RPMI7951 (cell line): ENCODE measurements around the gene ZFP36L2. TPM values are rescaled to one million over a fixed set of nuclear protein-coding genes. Genes with fewer than 3 reads are reported as not detected.

Source experiments
- DNase-seq: peaks from one replicate; pipeline ENCODE4 v3.0.0-alpha.2; 2012; ENCODE audit warnings: low read depth
- total RNA-seq: library from RNA; depleted of rRNA; stranded (reverse); fragments of >200 nt; shearing (Covaris generic); gene quantifications from 2 replicates; pipeline ENCODE4 v1.2.3, GENCODE V29; 2014

The ZFP36L2 gene
- total RNA-seq, 1 experiment from 2014 or later: 9.1 TPM

DNA sequence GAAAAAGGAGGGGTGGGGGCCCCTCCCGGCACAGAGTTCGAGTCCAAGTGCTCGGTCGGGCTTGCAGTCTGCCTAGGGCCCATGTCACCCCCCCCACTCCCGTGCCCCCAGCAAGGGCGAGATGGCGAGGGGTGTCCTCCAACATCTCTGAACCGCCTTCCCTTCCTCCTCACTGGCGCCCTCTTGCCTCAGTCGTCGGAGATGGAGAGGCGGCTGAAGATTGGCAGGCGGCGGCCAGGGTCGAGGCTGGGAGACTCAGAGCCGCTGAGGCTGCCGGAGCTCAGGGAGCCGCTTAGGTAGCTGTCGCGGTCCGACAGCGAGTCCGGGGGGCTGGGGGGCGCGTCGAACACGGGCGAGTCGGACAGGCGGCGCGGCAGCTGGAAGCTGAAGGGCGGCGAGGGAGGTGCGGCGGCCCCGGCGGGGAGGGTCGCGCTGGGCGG, 2.3 kb downstream of the ZFP36L2 start:
- DNase-seq: peak; percentile 73

- peak; percentile 67 for DNase-seq
These were observed 2.8 kb downstream of the ZFP36L2 start for GRCh38 chr2:43223521-43224001.

GRCh38 chr2:43222475-43223309, 3.7 kb downstream of the ZFP36L2 start:
- DNase-seq: peak; percentile 28

DNA sequence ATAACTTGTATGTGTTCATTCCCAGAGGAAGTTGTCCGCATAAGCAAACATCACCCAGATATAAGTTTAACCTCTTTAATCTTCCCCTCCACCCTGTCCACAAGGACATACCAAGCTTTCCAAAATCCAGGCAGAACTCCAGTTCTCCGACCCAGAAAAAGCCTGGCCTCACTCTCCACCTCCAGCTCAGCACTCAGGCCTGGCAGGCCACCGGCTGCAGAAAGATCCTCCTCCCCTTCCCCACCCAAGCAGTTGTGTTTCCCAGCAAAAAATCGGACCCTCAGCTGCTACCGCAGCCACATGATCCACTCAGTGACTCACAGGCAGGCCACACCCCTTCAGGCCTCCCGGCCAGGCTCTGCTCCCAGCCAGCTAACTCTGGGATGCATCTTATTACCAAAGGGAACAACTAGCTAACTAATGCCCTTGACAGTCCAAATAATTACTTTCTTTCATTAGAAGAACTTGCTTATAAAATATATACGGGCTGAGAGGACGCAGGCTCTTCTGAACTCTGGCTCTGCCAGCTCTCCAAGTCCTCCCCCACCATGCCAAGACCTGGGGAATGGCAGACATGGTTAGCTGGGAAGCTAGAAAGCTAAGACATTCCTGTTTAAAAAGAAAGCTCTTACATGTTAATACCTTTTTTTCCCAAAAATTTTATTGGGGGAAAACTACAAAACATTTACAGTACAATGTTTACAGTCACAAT, 4.5 kb downstream of the ZFP36L2 start:
- peak; percentile 97 for DNase-seq

- peak; percentile 96 for DNase-seq
These were observed 5.2 kb downstream of the ZFP36L2 start for GRCh38 chr2:43221124-43221762.

DNA sequence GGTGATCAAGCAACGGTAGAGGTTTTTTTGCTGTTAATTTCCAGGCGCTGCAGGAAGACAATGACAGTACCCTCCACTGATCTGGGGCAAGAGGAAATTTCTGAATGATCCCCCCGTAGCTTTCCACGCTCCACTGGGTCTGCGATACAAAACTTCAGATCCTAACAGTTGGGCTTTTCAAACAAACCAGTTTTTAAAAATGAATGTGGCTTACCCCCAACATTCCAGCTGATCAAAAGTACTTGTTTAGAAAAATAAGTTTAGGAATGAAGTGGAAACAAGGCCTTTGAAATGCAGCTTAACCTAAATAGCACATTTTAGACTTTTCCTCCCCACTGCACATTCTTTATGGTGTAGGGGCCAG, 5.7 kb downstream of the ZFP36L2 start:
- no peak for DNase-seq

GRCh38 chr2:43220229-43220751, 6.1 kb downstream of the ZFP36L2 start:
- no peak for DNase-seq

DNA sequence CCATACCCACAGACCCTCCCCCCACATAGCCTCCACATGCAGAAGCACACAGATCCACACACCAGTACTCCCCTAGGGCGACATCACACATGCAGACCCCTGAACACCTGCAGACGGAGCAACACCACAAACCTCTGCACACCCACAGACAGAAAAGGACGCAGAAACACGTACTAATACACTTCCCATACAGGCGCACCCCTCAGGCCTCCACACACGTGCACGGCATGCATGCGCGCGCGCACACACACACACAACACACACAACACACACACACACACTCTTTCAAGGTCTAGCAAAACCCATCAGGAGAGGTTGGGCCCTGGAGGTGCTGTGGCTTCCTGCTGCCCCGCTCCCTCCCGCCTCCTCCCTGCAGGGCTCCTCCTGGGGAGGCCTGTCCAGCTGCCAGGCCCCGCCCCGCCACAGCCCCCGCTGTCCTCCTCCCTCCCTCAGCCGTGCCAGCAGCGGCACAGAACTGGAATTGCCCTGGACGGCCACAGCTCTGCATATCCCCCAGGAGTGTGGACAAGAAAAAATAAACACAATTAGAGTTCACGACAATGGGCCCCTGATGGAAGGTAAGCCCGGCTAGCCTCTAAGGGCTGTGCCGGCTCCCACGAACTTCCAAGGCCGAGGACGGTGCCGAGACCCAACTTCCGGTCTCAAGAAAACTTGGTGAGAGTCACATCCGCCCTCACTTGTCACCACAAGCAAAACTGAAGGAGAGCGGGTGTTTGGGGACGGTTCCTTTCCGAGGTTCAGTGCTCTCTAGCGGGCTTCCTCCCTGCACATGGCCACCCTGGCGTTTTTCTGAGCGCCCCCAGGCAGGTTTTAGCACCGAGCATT, 6.8 kb downstream of the ZFP36L2 start:
- peak; percentile 92 for DNase-seq

DNA sequence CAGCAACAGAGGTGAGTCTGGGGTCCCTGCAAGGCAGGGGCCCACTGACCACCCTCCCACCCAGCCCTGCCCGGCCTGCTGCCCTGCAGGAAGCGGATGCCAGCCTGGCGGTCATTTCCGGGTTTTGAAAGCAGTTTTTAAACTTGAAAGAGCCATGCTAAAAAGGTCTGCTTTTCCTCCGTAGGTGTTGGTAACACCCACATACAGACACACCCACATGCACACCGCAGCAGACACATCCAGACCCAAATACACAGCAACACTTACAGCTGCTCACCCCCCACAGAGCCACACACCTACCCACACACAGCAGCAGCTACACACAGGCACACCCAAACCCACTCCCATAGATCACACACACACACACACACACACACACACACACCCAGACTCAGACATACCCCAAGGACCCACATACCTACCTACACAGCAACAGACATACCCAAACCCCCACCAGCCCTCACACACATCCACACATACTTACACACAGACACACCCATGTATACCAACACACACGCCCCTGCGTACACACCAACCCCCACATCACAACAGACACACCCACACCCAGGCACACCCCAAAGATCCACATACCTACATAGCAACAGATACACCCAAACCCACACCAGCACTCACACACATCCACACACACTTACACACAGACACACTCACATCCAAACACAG, 7.6 kb downstream of the ZFP36L2 start:
- peak; percentile 35 for DNase-seq

- DNase-seq: peak; percentile 43
These were observed 8.2 kb downstream of the ZFP36L2 start for GRCh38 chr2:43218155-43218701.

GRCh38 chr2:43217228-43218154, 8.9 kb downstream of the ZFP36L2 start:
- no peak for DNase-seq

- no peak for DNase-seq
These were observed 9.8 kb downstream of the ZFP36L2 start for GRCh38 chr2:43216629-43217028.

GRCh38 chr2:43215673-43216255, 10.6 kb downstream of the ZFP36L2 start:
- DNase-seq: no peak

DNA sequence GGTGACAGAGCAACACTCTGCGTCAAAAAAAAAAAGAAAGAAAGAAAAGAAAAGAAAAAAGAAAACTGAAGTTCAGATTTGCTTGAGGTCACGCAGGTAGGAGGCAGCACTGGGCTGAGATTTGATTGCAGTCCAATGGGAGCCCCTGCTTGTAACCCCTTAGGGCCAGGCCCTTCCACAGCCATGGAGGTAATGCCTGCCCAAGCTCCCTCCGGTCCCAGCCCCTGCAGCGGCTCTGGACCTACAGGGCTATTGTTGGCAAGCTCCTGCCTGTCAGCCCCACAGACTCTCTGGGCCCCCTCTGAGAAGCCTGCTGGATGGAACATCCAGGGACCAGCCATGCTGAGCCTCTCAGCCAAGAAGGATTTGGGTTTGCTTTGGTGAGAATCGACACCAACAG, 12.2 kb downstream of the ZFP36L2 start:
- DNase-seq: no peak

DNA sequence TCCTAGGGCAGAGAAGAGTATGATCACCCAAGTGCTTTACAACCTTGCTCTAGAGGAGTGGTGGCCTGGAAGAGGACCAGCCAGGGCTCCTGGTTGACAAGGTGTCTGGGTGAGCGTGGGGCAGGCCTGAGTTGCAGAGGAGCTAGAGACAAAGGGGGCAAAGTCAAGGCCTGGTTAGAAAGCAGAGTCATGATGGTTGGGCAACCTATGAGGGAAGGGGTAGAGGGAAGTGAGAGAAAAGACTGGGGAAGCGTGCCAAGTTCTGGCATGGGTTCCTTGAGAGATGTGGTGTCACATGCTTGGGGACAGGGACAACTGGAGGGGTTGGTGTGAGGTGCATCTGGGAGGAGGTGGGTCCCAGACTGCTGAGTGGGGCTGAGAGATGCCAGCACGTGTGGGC, 13.5 kb downstream of the ZFP36L2 start:
- DNase-seq: no peak

- no peak for DNase-seq
These were observed 14.1 kb downstream of the ZFP36L2 start for GRCh38 chr2:43212216-43212835.

- DNase-seq: peak; percentile 13
These were observed 15.7 kb downstream of the ZFP36L2 start for GRCh38 chr2:43210467-43211303.

DNA sequence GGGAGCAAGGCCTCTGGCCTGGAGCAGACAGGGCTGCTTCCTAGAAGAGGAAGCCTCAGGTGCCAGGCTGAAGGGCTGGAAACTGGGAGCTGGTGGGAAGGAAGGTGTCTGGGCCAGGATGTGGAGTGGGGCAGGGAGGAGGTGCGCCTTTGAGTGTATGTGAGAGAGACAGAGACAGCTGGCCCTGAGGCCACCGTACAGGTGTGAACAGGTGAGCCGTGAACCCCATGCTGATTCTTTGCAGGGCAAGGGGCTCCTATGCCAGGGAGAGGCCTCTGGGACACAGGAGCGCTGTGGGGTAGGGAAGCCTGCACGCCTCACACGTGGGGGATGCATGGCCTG, 16.3 kb downstream of the ZFP36L2 start:
- no peak for DNase-seq
